H1 (cell line): ENCODE results near the gene CRYBB1. TPM values are rescaled to one million over a fixed set of nuclear protein-coding genes. Genes with fewer than 3 reads are reported as not detected.

Experiments used
- CTBP2 ChIP-seq: IDR thresholded peaks from 2 replicates; pipeline ENCODE4 v1.7.0; 2011; ENCODE audit warnings: borderline replicate concordance, mild to moderate bottlenecking, moderate library complexity, mixed read lengths, low read length; ENCODE audit not compliant: insufficient read depth, insufficient read length
- GTF2F1 ChIP-seq: IDR thresholded peaks from 2 replicates; pipeline ENCODE4 v1.6.1; 2012; ENCODE audit warnings: low read depth, low read length, improper control_type of control experiment, borderline replicate concordance
- KDM4A ChIP-seq: IDR thresholded peaks from one replicate; pipeline ENCODE4 v1.7.1; 2012; ENCODE audit warnings: low read depth, mild to moderate bottlenecking, moderate library complexity, low read length, inconsistent platforms; ENCODE audit not compliant: severe bottlenecking
- SUZ12 ChIP-seq: fragments of 200-600 bp; sonication (generic); IDR thresholded peaks from 2 replicates; pipeline ENCODE4 v1.6.1; 2012; ENCODE audit warnings: mild to moderate bottlenecking, inconsistent platforms, low read length, moderate library complexity, mixed read lengths
- polyA plus RNA-seq, 7 experiments: library from polyadenylated mRNA; depleted of rRNA in 3 of 7; stranded (reverse) in 5 of 7; unstranded in 2 of 7; fragments of >200 nt in 5 of 7; fragments of 200-250 nt in 2 of 7; gene quantifications; 1 replicate in 5 of 7; 2 replicates in 1 of 7; 4 replicates in 1 of 7; pipeline versions ENCODE4 v1.2.1 to v1.2.3, GENCODE V29; 2011 to 2013; ENCODE audit warnings: missing spikeins in 2 of 7, mixed read lengths in 2 of 7
- total RNA-seq: library from RNA; stranded (reverse); fragmentation: NEBNext Ultra II Directional; extraction: Animal tissue kit (Norgen Biotek cat#: 25700); gene quantifications from 2 replicates; pipeline ENCODE4 v1.2.1, GENCODE V29; 2021

The CRYBB1 gene
- total and polyA plus RNA-seq, 2 of the 8 experiments (the other 6 are each of a cell fraction or from before 2014, with no cell fraction given): 1.7 to 6.0 TPM

DNA sequence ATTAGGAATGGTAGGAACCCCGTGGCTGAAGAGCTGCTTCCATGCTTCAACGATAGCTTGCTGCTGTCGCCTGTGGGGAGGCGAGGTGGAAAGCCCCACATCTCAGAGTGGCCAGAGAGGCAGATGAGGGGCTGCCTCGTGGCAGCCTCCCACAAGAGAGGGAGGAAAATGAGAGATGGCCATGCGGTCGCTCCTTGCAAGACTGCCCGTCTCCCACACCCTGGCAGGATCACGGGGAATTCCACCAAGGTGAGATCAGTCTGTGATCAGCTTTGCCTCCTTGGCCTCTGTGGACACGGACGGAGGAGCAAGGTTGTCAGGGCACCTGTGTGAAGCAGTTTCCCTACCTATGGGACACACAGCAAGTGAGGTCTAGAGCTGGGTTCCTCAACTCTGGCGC lies 7.0 kb upstream of the CRYBB1 start (continued):
- TF ChIP-seq SUZ12 (no peak), GTF2F1 (no peak), CTBP2 (no peak), KDM4A (no peak)
